ENCODE measurements around the gene NOTCH1. TPM values are rescaled to one million over a fixed set of nuclear protein-coding genes. Genes with fewer than 3 reads are reported as not detected.
A peak's percentile ranks its signal among the peaks of the same experiment; 100 is the strongest.

The NOTCH1 gene
- total RNA-seq, 1 experiment from 2014 or later: 95.6 TPM

- ChIA-PET POLR2A (no interaction called here), CTCF (interaction anchor here (0.8 kb wide), 1 partner anchor 95 kb away, joined by 6 read pairs; no protein-coding TSS in a partner anchor)
- Mint-ChIP-seq H3K36me3 (peaks cover 2% of the 10 kb centered on the region), H3K4me1 (peaks cover 19% of the 10 kb centered on the region), H3K4me3 (no peak overlapping the region), H3K27ac (peak overlapping the region; percentile 54), H3K27me3 (ENCODE audit: low read depth) (no peaks in the 10 kb centered on the region), H3K9me3 (no peaks in the 10 kb centered on the region)
- TF ChIP-seq ZMAT4 (CRISPR knock-in tag; IDR thresholded peaks at IDR 0.05) (no peak), ZNF219 (CRISPR knock-in tag; IDR thresholded peaks at IDR 0.05; ENCODE audit: borderline replicate concordance) (no peak), ARID4B (CRISPR knock-in tag; IDR thresholded peaks at IDR 0.05; ENCODE audit: borderline replicate concordance) (no peak), TCF7 (CRISPR knock-in tag; IDR thresholded peaks at IDR 0.05; ENCODE audit: low read depth) (no peak), NR1H2 (CRISPR knock-in tag; IDR thresholded peaks at IDR 0.05) (no peak), ATF2 (CRISPR knock-in tag; IDR thresholded peaks at IDR 0.05; ENCODE audit: borderline replicate concordance, low read depth) (no peak), NFATC4 (CRISPR knock-in tag; IDR thresholded peaks at IDR 0.05) (no peak), GABPB1 (CRISPR knock-in tag; IDR thresholded peaks at IDR 0.05) (no peak), HMGXB4 (CRISPR knock-in tag; IDR thresholded peaks at IDR 0.05) (no peak), MYBL2 (CRISPR knock-in tag; IDR thresholded peaks at IDR 0.05) (no peak), ZBTB21 (CRISPR knock-in tag; IDR thresholded peaks at IDR 0.05; ENCODE audit: borderline replicate concordance) (no peak)
- TF ChIP-seq, protein P1, sequence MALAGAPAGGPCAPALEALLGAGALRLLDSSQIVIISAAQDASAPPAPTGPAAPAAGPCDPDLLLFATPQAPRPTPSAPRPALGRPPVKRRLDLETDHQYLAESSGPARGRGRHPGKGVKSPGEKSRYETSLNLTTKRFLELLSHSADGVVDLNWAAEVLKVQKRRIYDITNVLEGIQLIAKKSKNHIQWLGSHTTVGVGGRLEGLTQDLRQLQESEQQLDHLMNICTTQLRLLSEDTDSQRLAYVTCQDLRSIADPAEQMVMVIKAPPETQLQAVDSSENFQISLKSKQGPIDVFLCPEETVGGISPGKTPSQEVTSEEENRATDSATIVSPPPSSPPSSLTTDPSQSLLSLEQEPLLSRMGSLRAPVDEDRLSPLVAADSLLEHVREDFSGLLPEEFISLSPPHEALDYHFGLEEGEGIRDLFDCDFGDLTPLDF (CRISPR knock-in tag; IDR thresholded peaks at IDR 0.05): no peak
- no peak for ATAC-seq
- no peak for DNase-seq (ENCODE audit: low spot score)
These were observed 13.7 kb downstream of the NOTCH1 start for GRCh38 chr9:136531904-136532798.

- Mint-ChIP-seq H3K4me3 (no peak overlapping the region), H3K4me1 (peaks cover 19% of the 10 kb centered on the region), H3K36me3 (no peaks in the 10 kb centered on the region), H3K27me3 (ENCODE audit: low read depth) (no peaks in the 10 kb centered on the region), H3K27ac (peak overlapping the region; percentile 83), H3K9me3 (no peaks in the 10 kb centered on the region)
- CTCF ChIA-PET: interaction anchor here (1.4 to 3.2 kb wide), 4 partner anchors 47 to 140 kb away, joined by 3 to 12 read pairs (median 6); no protein-coding TSS in a partner anchor
- POLR2A ChIA-PET: no interaction called here
- DNase-seq (ENCODE audit: low spot score) (no peak), ATAC-seq (no peak)
- TF ChIP-seq, protein P2, sequence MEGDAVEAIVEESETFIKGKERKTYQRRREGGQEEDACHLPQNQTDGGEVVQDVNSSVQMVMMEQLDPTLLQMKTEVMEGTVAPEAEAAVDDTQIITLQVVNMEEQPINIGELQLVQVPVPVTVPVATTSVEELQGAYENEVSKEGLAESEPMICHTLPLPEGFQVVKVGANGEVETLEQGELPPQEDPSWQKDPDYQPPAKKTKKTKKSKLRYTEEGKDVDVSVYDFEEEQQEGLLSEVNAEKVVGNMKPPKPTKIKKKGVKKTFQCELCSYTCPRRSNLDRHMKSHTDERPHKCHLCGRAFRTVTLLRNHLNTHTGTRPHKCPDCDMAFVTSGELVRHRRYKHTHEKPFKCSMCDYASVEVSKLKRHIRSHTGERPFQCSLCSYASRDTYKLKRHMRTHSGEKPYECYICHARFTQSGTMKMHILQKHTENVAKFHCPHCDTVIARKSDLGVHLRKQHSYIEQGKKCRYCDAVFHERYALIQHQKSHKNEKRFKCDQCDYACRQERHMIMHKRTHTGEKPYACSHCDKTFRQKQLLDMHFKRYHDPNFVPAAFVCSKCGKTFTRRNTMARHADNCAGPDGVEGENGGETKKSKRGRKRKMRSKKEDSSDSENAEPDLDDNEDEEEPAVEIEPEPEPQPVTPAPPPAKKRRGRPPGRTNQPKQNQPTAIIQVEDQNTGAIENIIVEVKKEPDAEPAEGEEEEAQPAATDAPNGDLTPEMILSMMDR (IDR thresholded peaks at IDR 0.05): no peak
These were observed 14.5 kb downstream of the NOTCH1 start for GRCh38 chr9:136531186-136531903.

Data from WTC11 (cell line).